Upper lobe of right lung (tissue), 1 donor: Measurements from ENCODE around the gene PLD3. TPM values are rescaled to one million over a fixed set of nuclear protein-coding genes. Genes with fewer than 3 reads are reported as not detected.
"Not testable (repeated sequence)": the region's sequence is repeated elsewhere in the genome, so short reads cannot be mapped to it uniquely, and the experiment has no call there.

Experiments used
- ATAC-seq: fragments of 200-7000 bp; cut with Tn5 transposase; one replicate; pipeline ENCODE4 v1.9.1; 2020; ENCODE audit warnings: mild to moderate bottlenecking, moderate library complexity
- DNase-seq: peaks from one replicate; pipeline ENCODE4 v3.0.0-alpha.2; 2020
- H3K27ac ChIP-seq: fragments of 200-600 bp; one replicate; pipeline ENCODE4 v1.8.0; 2022
- H3K27me3 ChIP-seq: fragments of 200-600 bp; one replicate; pipeline ENCODE4 v1.8.0; 2022; ENCODE audit warnings: mild to moderate bottlenecking
- H3K36me3 ChIP-seq: fragments of 200-600 bp; one replicate; pipeline ENCODE4 v1.8.0; 2022
- H3K4me1 ChIP-seq: fragments of 200-600 bp; one replicate; pipeline ENCODE4 v1.8.0; 2022
- H3K4me3 ChIP-seq: fragments of 200-600 bp; one replicate; pipeline ENCODE4 v1.8.0; 2022; ENCODE audit warnings: mild to moderate bottlenecking
- H3K9me3 ChIP-seq: fragments of 200-600 bp; one replicate; pipeline ENCODE4 v1.8.0; 2022
- intact Hi-C: fragments of 100-400 bp; cut with DNase I; formaldehyde crosslinking; loops from one replicate; pipeline ENCODE4 v1.11.0; 2022
- total RNA-seq: library from RNA; stranded (reverse); fragmentation: NEBNext Ultra II Directional; extraction: Animal tissue kit (Norgen Biotek cat#: 25700); gene quantifications from one replicate; pipeline ENCODE4 v1.2.1, GENCODE V29; 2021
- TF ChIP-seq, protein P1 (sequence below): fragments of 200-600 bp; IDR thresholded peaks from one replicate; pipeline ENCODE4 v1.8.0; 2022; ENCODE audit warnings: antibody characterized with exemption
- donor health status: DM: no; HTN: yes; CAD: no; lungs with severe emphysema.

PLD3 gene
- total RNA-seq, 1 donor from 2014 or later: 432 TPM

- intact Hi-C loops: no loop called here
These were observed 18.4 kb downstream of the PLD3 start for GRCh38 chr19:40366697-40367561.

GRCh38 chr19:40367577-40368434 is 19.3 kb downstream of the PLD3 start:
- H3K4me1 ChIP-seq: peaks cover 7% of the 10 kb centered on the region
- no peak for ATAC-seq
- H3K36me3 ChIP-seq: peaks cover 59% of the 10 kb centered on the region
- no peak overlapping the region for H3K4me3 ChIP-seq
- DNase-seq: no peak
- no peaks in the 10 kb centered on the region for H3K27me3 ChIP-seq
- no peak overlapping the region for H3K27ac ChIP-seq
- TF ChIP-seq, protein P1, sequence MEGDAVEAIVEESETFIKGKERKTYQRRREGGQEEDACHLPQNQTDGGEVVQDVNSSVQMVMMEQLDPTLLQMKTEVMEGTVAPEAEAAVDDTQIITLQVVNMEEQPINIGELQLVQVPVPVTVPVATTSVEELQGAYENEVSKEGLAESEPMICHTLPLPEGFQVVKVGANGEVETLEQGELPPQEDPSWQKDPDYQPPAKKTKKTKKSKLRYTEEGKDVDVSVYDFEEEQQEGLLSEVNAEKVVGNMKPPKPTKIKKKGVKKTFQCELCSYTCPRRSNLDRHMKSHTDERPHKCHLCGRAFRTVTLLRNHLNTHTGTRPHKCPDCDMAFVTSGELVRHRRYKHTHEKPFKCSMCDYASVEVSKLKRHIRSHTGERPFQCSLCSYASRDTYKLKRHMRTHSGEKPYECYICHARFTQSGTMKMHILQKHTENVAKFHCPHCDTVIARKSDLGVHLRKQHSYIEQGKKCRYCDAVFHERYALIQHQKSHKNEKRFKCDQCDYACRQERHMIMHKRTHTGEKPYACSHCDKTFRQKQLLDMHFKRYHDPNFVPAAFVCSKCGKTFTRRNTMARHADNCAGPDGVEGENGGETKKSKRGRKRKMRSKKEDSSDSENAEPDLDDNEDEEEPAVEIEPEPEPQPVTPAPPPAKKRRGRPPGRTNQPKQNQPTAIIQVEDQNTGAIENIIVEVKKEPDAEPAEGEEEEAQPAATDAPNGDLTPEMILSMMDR: no peak
- no peaks in the 10 kb centered on the region for H3K9me3 ChIP-seq
- intact Hi-C loops: no loop called here

More at GRCh38 chr19:40366697-40367561, 18.4 kb downstream of the PLD3 start:
- H3K4me3 ChIP-seq: peak overlapping the region; percentile 47
- peak; percentile 82 for DNase-seq
- H3K36me3 ChIP-seq: peaks cover 50% of the 10 kb centered on the region
- H3K9me3 ChIP-seq: no peaks in the 10 kb centered on the region
- H3K27ac ChIP-seq: peak overlapping the region; percentile 24
- peak; percentile 75 for ATAC-seq
- TF ChIP-seq, protein P1: no peak
- peaks cover 8% of the 10 kb centered on the region for H3K4me1 ChIP-seq
- no peaks in the 10 kb centered on the region for H3K27me3 ChIP-seq

DNA sequence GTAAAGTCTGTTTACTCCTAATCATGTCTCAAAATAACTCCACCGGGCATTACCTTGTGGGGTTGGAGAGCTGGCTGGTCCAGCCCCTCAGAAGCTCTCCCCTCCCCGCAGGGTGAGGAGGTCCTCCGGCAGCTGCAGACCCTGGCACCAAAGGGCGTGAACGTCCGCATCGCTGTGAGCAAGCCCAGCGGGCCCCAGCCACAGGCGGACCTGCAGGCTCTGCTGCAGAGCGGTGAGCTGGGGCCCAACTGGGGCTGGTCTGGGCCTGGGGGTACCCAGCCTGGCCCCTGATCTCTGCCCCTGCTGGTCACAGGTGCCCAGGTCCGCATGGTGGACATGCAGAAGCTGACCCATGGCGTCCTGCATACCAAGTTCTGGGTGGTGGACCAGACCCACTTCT is 21.3 kb downstream of the PLD3 start:
- H3K27ac ChIP-seq: no peak overlapping the region
- peaks cover 3% of the 10 kb centered on the region for H3K4me1 ChIP-seq
- TF ChIP-seq, protein P1: no peak
- H3K36me3 ChIP-seq: peaks cover 79% of the 10 kb centered on the region
- no peaks in the 10 kb centered on the region for H3K9me3 ChIP-seq
- no peaks in the 10 kb centered on the region for H3K27me3 ChIP-seq
- intact Hi-C loops: no loop called here
- H3K4me3 ChIP-seq: no peak overlapping the region
- ATAC-seq: no peak
- DNase-seq: no peak

DNA sequence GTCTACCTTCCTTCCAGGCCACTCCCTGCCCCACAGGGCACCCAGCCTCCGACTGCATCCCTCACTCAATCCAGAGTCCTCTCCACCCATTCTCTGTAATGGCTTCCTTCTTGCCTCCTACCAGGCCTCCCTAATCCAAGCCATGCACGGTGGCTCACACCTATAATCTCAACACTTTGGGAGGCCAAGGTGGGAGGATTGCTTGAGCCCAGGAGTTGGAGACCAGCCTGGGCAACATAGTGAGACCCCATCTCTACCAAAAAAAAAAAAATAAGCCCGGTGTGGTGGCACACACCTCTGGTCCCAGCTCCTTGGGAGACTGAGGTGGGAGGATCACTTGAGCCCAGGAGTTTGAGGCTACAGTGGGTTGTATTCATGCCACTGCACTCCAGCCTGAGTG is 21.8 kb downstream of the PLD3 start:
- H3K27me3 ChIP-seq, H3K4me1 ChIP-seq, H3K4me3 ChIP-seq, H3K27ac ChIP-seq, H3K9me3 ChIP-seq, ATAC-seq, intact Hi-C loops, DNase-seq: not testable (repeated sequence)
- H3K36me3 ChIP-seq: peaks cover 83% of the 10 kb centered on the region

DNA sequence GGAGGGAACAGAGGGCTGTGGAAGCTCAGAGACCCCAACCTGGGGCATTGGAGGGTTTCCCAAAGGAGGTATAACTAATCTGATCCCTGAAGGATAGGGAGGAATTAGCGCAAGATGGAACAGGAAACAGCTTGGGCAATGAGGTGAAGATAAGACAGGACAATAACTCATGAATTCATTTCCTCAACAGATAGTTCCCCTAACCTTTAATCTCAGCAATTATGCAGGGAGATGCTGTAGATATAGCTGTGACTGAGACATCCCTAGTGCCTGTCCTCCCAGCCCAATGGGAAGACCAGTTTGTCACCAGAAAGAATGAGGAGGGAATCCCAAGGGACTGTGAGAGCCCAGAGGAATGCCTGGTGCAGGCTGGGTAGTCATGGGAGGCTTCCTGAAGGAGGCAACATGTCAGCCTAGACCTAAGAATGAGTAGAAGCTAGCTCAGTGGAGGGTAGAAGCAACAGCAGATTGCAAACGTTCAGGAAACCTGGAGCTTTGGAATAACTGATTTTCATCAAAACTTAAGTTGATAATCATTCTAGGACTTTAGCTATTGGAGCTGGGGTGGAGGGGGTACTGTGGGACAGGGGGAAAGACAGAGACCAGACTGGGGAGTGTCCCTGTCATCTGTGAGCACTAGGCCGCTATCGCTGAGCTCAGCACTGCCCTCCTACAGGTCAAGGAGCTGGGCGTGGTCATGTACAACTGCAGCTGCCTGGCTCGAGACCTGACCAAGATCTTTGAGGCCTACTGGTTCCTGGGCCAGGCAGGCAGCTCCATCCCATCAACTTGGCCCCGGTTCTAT is 22.7 kb downstream of the PLD3 start:
- Histone ChIP-seq H3K36me3 (peaks cover 91% of the 10 kb centered on the region), H3K27me3 (no peaks in the 10 kb centered on the region), H3K9me3 (no peaks in the 10 kb centered on the region), H3K4me3 (no peak overlapping the region), H3K4me1 (no peaks in the 10 kb centered on the region), H3K27ac (no peak overlapping the region)
- ATAC-seq (no peak), DNase-seq (no peak)
- TF ChIP-seq, protein P1: no peak
- intact Hi-C loops: no loop called here
